ENCODE data around the gene FUT1.
A peak's percentile ranks its signal among the peaks of the same experiment; 100 is the strongest.
"Not testable (repeated sequence)": the region's sequence is repeated elsewhere in the genome, so short reads cannot be mapped to it uniquely, and the experiment has no call there.

Gene FUT1

DNA sequence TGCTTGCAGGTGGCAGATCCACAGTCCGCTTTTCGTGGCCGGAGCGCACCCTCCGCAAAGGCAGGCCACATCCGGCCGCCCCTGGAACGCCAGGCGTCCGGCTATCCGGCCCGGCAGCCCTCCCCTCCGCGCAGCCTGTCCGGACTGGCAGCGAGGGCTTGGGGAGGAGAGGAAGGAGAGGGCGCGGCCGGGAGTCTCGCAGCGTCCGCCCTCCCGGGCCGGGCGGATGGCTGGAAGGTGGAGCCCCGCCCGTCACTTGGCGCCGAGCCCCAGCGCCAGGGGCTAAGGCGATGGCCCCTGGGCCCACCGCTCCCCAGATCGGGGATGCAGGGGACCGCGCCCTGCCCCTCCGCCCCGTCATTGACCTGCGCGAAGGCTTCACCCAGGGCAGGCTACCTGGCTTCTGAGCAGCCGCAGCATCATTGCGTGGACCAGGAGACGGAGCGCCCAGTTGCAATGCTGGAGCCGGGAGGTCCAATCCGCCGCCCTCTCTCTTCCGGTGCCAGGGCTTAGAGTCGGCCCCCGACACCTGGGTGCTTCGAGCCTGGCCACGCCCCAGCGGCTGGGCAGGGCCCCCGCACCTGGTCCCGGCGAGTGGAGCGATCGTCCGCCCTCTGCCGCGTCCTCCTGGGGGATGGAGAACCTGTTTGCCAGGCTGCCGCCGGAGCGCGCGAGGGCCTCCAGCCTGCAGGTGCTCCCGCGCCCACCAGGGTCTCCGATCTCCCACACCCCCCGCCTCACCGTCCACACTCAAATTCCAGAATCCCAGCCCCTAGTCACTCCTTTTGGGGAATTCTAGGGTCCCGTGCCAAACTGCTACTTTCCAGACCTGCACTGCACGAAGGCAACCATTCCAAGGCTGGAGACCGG, at the start of gene FUT1:
Gene FUT1 (minus strand): TSS at position 146 of the 870 bp plus-strand sequence. CDS start 1,360 bp downstream, outside the sequence.
- no peak for DNase-seq

GRCh38 chr19:48799358-48800300, 47.2 kb upstream of the FUT1 start:
- no peak for DNase-seq

DNA sequence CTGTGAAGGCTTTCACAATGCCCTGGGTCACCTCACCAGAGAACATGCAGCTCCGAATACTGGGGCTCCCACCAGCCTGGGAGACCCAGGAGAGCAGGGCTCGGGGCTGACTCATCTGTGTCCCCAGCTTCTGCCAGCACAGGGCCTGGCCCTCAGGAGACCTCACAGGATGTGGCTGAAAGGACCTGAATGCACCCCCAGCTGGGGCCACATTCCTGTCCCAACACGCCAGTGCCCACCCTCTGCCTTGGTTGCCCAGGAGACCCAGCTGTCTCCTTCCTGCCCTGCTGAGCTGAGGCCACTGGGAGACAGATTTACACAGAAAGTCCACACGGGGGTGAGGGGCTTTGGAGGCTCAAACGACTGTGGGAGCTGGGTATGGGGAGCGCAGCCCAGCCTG, 46.5 kb upstream of the FUT1 start:
- DNase-seq: no peak

GRCh38 chr19:48797103-48797502, 44.7 kb upstream of the FUT1 start:
- no peak for DNase-seq

GRCh38 chr19:48796298-48797083, 44.0 kb upstream of the FUT1 start:
- no peak for DNase-seq

- no peak for DNase-seq
These were observed 43.2 kb upstream of the FUT1 start for GRCh38 chr19:48795685-48796070.

GRCh38 chr19:48795055-48795684, 42.7 kb upstream of the FUT1 start:
- DNase-seq: peak; percentile 85

GRCh38 chr19:48794291-48794690, 41.9 kb upstream of the FUT1 start:
- no peak for DNase-seq

DNA sequence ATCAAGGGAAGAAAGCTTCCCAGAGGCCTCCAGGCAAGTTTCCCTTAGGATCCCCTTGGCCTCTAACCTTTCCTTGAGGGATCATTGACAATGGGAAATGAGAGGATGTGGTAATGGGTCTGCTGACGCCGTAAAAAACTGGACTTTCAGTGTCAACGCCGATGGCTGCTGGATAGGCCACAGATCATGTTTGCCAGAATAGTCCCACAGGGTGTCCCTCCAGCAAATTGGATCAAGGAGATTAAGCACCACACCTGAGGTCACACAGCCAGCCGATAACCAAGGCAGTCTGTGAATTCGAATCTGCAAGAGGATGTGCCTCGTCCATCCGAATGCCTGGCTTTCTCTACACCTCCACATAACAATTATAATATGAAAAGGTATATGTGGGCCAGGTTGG, 40.8 kb upstream of the FUT1 start:
- no peak for DNase-seq

DNA sequence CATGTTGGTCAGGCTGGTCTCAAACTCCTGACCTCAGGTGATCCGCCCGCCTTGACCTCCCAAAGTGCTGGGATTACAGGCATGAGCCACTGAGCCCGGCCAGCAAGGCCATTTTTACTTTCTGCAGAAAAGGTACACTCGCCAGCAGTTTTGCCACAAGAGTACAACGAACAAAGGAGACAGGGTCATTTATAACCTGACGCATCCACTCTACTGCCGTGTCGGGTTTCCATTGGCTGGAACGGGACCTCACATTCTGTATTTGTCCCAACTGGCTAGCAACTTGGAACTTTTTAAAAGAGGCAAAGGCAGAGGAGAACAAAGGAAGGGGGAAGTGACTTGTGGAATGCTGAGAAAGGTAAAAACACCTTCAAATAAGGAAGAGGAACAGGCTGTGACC, 34.9 kb upstream of the FUT1 start:
- not testable (repeated sequence) for DNase-seq

GRCh38 chr19:48786422-48786821, 34.0 kb upstream of the FUT1 start:
- DNase-seq: not testable (repeated sequence)

DNA sequence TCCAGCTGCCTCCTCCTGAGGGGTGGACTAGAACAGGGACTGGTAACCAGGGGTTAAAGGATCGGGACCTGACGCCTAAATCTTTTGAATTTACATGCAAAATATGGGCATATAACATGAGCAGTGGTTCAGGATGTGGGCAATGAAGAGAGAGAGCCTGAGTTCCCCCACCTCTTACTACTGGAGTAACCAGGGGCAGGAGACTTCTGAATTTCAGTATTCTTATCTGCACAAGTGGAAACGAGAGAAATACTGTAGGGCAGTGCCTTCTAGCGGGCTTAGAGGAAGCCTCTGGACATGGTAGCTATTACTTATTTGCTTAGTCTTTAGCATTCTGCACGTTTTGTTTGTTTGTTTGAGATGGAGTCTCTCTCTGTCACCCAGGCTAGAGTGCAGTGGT, 32.1 kb upstream of the FUT1 start:
- no peak for DNase-seq

GRCh38 chr19:48780631-48781391, 28.4 kb upstream of the FUT1 start:
- DNase-seq: no peak

GRCh38 chr19:48779636-48780035, 27.2 kb upstream of the FUT1 start:
- DNase-seq: no peak

DNA sequence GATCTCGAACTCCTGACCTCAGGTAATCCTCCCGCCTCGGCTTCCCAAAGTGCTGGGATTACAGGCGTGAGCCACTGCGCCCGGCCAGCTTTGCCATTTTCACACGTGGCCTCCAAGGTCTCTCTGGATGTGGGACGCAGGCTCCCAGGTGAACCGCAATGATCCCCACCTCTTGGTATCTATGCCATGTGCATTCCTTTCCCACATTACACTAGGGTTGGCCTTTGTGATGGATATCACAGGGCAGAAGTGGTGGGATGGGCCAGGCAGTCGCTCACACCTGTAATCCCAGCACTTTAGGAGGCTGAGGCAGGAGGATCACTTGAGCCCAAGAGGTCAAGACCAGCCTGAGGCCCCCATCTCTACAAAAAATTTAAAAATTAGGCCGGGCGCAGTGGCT, 25.3 kb upstream of the FUT1 start:
- no peak for DNase-seq

DNA sequence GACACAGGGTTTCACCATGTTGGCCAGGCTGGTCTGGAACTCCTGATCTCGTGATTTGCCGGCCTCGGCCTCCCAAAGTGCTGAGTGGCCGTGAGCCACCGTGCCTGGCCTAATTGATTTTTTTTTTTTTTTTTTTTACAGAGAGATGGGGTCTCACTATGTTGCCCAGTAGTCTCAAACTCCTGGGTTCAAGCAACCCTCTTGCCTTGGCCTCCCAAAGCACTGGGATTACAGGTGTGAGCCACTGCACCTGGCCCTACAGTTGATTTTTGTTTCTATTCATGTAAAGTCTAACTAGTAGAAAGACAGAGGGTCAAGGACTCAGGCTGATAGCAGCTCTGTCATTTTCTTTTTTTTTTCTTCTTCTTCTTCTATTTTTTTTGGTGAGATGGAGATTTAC, 24.7 kb upstream of the FUT1 start:
- DNase-seq: no peak

GRCh38 chr19:48772503-48772953, 20.1 kb upstream of the FUT1 start:
- DNase-seq: no peak

DNA sequence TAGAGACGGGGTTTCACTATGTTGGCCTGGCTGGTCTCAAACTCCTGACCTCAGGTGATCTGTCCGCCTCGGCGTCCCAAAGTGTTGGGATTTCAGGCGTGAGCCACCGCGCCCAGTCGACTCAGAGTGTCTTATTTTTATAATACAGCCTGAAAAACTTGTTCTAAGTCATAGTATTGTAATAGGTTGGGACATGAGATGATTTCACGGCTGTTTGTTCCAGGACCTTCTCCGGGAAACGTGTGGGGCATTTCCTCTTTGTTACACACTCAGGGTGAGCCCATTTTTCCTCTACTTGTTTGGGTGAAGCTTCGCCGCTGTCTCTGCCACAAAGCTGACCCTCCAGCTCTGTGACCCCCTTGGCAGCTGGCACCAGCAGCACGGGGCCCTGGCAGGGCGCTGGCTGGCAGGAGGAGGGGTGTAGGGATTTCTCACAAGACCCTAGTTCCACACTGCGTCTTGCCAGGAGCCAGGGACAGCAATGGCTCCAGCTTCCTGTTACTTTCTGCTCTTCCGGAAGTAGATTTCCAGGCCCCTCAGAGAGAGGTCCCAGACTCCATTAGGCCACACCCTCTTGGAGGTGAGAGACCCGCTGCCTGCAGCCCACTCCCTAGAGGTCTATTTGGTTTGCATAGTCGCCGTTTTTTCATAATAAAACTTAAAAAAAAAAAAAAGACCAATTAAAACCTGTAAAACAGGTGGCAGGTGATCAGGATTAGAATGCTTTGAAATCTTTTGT, 18.5 kb upstream of the FUT1 start:
- DNase-seq: no peak

DNA sequence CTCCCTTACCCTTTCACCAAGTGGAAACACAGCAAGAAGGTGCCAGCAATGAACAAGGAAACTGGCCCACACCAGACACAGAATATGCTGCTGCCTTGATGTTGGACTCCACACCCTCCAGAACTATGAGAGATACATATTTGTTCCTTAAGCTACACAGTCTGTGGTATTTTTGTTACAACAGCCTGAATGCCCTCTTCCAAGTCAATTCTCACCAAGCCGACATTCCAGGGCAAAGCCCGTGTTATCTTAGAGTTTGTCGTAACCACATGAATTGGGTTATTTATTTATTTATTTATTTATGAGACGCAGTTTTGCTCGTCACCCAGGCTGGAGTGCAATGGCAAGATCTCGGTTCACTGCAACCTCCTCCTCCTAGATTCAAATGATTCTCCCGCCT, 17.8 kb upstream of the FUT1 start:
- no peak for DNase-seq

DNA sequence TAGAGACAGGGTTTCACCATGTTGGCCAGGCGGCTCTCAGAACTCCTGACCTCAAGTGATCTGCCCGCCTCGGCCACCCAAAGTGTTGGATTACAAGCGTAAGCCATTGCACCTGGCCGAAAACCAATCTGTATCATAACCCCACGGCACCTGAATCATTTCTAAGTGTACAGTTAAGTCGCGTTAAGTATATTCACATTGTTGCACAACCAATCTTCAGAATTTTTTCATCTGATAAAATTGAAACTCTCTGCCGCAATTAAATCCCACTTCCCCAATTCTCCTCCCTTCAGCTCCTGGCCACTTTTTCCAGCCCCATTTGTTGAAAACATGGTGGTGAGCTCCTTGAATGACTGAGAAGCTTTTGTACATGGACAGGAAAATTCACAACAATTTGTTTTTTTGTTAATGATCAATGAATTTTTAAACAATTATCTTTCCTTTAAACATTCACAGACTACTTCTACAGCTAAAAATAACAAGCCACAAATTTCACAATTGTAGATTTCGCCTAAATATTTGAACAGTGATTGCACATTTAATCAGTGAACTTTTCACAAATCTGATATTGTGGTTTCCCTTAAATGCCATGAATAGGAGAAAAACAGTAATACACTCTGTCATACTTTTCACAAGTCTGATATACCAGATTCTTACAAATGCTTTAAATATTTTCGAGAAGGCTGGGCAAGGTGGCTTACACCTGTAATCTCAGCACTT, 16.7 kb upstream of the FUT1 start:
- DNase-seq: no peak
